ENCODE results near the gene GZF1. TPM values are rescaled to one million over a fixed set of nuclear protein-coding genes. Genes with fewer than 3 reads are reported as not detected.

GZF1 gene
- total RNA-seq, 1 donor from 2014 or later: 12.9 TPM

DNA sequence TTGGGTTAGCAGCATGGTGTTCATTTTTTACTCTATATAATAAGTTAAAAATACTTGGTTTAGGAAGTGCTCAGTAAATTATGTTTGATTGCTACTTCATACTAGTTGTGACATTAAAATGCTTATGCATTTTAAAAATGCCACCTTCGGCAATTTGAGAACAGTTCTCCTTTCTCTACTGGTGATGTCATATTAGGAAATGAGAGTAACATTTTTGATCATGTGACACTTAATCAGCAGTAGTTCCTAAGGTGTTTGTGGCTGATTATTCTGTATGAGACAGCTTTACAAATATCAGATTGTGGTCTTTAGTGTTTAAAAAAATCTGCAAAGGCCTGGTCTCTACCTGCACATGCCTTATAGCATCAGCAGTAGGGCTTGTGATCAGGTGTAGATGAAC, 4.4 kb downstream of the GZF1 start:
- H3K4me3 ChIP-seq: no peak overlapping the region
- no peak overlapping the region for H3K27ac ChIP-seq
- H3K9ac ChIP-seq: no peak overlapping the region
- H3K4me1 Mint-ChIP-seq: peaks cover 23% of the 10 kb centered on the region
- no peak overlapping the region for H3K4me2 ChIP-seq
- no peak overlapping the region for H3K4me3 Mint-ChIP-seq
- H3K27me3 Mint-ChIP-seq (ENCODE audit: insufficient read depth, low read depth): no peaks in the 10 kb centered on the region
- H3K9me3 Mint-ChIP-seq: no peaks in the 10 kb centered on the region
- no peaks in the 10 kb centered on the region for H3F3A ChIP-seq (ENCODE audit: low read depth)
- H3K36me3 ChIP-seq: peaks cover 9% of the 10 kb centered on the region
- no peak overlapping the region for H3K27ac Mint-ChIP-seq
- peaks cover 66% of the 10 kb centered on the region for H3K79me2 ChIP-seq (ENCODE audit: low read depth)
- peaks cover 11% of the 10 kb centered on the region for H3K4me1 ChIP-seq
- H2AFZ ChIP-seq (replicated peaks): no peak overlapping the region
- no peaks in the 10 kb centered on the region for H3K27me3 ChIP-seq
- no peak for TF ChIP-seq EZH2 (IDR thresholded peaks at IDR 0.05)
- TF ChIP-seq EZH2phosphoT487 (IDR thresholded peaks at IDR 0.05): no peak
- no peak for TF ChIP-seq CTCF (IDR thresholded peaks at IDR 0.05)
- no peak for DNase-seq (ENCODE audit: low spot score)
- peaks cover 26% of the 10 kb centered on the region for H3K36me3 Mint-ChIP-seq
- no peaks in the 10 kb centered on the region for H3K9me3 ChIP-seq (ENCODE audit: low read depth)
- H4K20me1 ChIP-seq (ENCODE audit: low read depth): peaks cover 66% of the 10 kb centered on the region

DNA sequence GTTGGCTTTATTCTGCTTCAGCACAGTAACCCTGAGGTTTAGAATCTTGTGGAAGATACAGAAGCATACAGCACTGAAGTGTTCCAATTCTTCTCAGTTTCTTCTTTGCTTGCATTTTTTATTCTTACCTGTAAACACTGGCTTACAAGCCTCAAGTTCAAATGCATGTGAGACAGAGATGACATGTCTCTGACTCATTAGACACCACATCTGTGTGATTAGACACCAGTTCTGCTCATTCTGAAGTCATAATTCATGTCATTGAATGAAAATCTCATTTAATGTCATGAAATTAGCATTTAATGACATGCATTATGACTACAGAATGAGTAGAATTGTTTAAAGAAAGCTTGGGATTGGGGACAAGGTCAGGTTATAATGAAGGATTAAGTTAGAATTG, 5.8 kb downstream of the GZF1 start:
- Histone ChIP-seq H3K27ac (no peak overlapping the region), H3F3A (ENCODE audit: low read depth) (no peaks in the 10 kb centered on the region), H3K79me2 (ENCODE audit: low read depth) (peaks cover 62% of the 10 kb centered on the region), H3K36me3 (peaks cover 18% of the 10 kb centered on the region), H4K20me1 (ENCODE audit: low read depth) (peaks cover 70% of the 10 kb centered on the region), H3K4me2 (no peak overlapping the region), H3K4me1 (peaks cover 11% of the 10 kb centered on the region), H3K9ac (no peak overlapping the region), H3K27me3 (no peaks in the 10 kb centered on the region), H2AFZ (replicated peaks) (no peak overlapping the region), H3K9me3 (ENCODE audit: low read depth) (no peaks in the 10 kb centered on the region), H3K4me3 (no peak overlapping the region)
- peaks cover 28% of the 10 kb centered on the region for H3K36me3 Mint-ChIP-seq
- no peak overlapping the region for H3K27ac Mint-ChIP-seq
- H3K9me3 Mint-ChIP-seq: no peaks in the 10 kb centered on the region
- no peak for DNase-seq (ENCODE audit: low spot score)
- TF ChIP-seq EZH2phosphoT487 (IDR thresholded peaks at IDR 0.05): no peak
- no peak for TF ChIP-seq CTCF (IDR thresholded peaks at IDR 0.05)
- no peak for TF ChIP-seq EZH2 (IDR thresholded peaks at IDR 0.05)
- H3K27me3 Mint-ChIP-seq (ENCODE audit: insufficient read depth, low read depth): no peaks in the 10 kb centered on the region
- H3K4me3 Mint-ChIP-seq: no peak overlapping the region
- peaks cover 23% of the 10 kb centered on the region for H3K4me1 Mint-ChIP-seq

- H3K4me3 ChIP-seq: no peak overlapping the region
- H3K79me2 ChIP-seq (ENCODE audit: low read depth): peaks cover 54% of the 10 kb centered on the region
- H3K4me2 ChIP-seq: no peak overlapping the region
- TF ChIP-seq CTCF (IDR thresholded peaks at IDR 0.05): no peak
- TF ChIP-seq EZH2phosphoT487 (IDR thresholded peaks at IDR 0.05): no peak
- no peak for TF ChIP-seq EZH2 (IDR thresholded peaks at IDR 0.05)
- H3K4me1 ChIP-seq: peaks cover 4% of the 10 kb centered on the region
- Mint-ChIP-seq H3K27ac (no peak overlapping the region), H3K4me1 (peaks cover 16% of the 10 kb centered on the region), H3K4me3 (no peak overlapping the region), H3K36me3 (peaks cover 29% of the 10 kb centered on the region), H3K27me3 (ENCODE audit: insufficient read depth, low read depth) (no peaks in the 10 kb centered on the region), H3K9me3 (no peaks in the 10 kb centered on the region)
- H4K20me1 ChIP-seq (ENCODE audit: low read depth): peaks cover 63% of the 10 kb centered on the region
- peaks cover 18% of the 10 kb centered on the region for H3K36me3 ChIP-seq
- H2AFZ ChIP-seq (replicated peaks): no peak overlapping the region
- H3K9ac ChIP-seq: no peak overlapping the region
- H3K9me3 ChIP-seq (ENCODE audit: low read depth): no peaks in the 10 kb centered on the region
- no peaks in the 10 kb centered on the region for H3F3A ChIP-seq (ENCODE audit: low read depth)
- no peak overlapping the region for H3K27ac ChIP-seq
- H3K27me3 ChIP-seq: no peaks in the 10 kb centered on the region
- no peak for DNase-seq (ENCODE audit: low spot score)
These were observed 6.5 kb downstream of the GZF1 start for GRCh38 chr20:23368316-23369071.

Measured in neural progenitor cell (in vitro differentiated cells).